Common myeloid progenitor, CD34-positive (primary cell): ENCODE results near the gene ZNF496.
A peak's percentile ranks its signal among the peaks of the same experiment; 100 is the strongest.

Source experiments
- CTCF ChIA-PET: fragments of 350-600 bp; sonication (Branson Sonifier 250); formaldehyde crosslinking; loops from one replicate; lab custom pipeline; 2021; ENCODE audit warnings: antibody characterized with exemption; lab: Charles Lee
- POLR2A ChIA-PET: fragments of 350-600 bp; sonication (Branson Sonifier 250); formaldehyde crosslinking; loops from one replicate; lab custom pipeline; 2021; ENCODE audit warnings: antibody characterized with exemption; lab: Charles Lee
- DNase-seq, 3 donors: peaks; one replicate each; pipeline versions ENCODE4 v3.0.0 to v3.0.0-alpha.2; 2013
- H3K27ac ChIP-seq, 2 experiments: 1 replicate in 1 of 2; 2 replicates in 1 of 2; pipeline ENCODE4 v1.7.0; 2013; ENCODE audit warnings: inconsistent platforms in 2 of 2, low read length in 2 of 2, mild to moderate bottlenecking in 2 of 2, low read depth in 1 of 2, moderate library complexity in 1 of 2; ENCODE audit not compliant: severe bottlenecking in 2 of 2, insufficient read depth in 1 of 2, poor library complexity in 1 of 2
- H3K27me3 ChIP-seq, 5 experiments: replicated peaks in 2 of 5; 1 replicate in 3 of 5; 2 replicates in 2 of 5; pipeline versions ENCODE4 v1.6.1 to v1.7.0; 2013; ENCODE audit warnings: low read length in 4 of 5, mild to moderate bottlenecking in 2 of 5, moderate library complexity in 2 of 5, inconsistent platforms in 1 of 5; ENCODE audit not compliant: insufficient read depth in 5 of 5, control insufficient read depth in 4 of 5
- H3K36me3 ChIP-seq, 4 experiments: 1 replicate in 2 of 4; 2 replicates in 2 of 4; pipeline versions ENCODE4 v1.6.1 to v1.7.0; 2013; ENCODE audit warnings: low read length in 3 of 4, control low read depth in 1 of 4, mild to moderate bottlenecking in 1 of 4; ENCODE audit not compliant: control insufficient read depth in 4 of 4, insufficient read depth in 4 of 4
- H3K4me1 ChIP-seq, 4 experiments: 1 replicate in 3 of 4; 2 replicates in 1 of 4; pipeline versions ENCODE4 v1.6.1 to v1.7.1; 2013; ENCODE audit warnings: low read length in 3 of 4, mild to moderate bottlenecking in 3 of 4, control low read depth in 1 of 4, inconsistent platforms in 1 of 4, moderate library complexity in 1 of 4; ENCODE audit not compliant: control insufficient read depth in 4 of 4, insufficient read depth in 4 of 4; ENCODE audit errors: control extremely low read depth in 1 of 4
- H3K4me3 ChIP-seq, 7 experiments: 1 replicate in 4 of 7; 2 replicates in 3 of 7; pipeline versions ENCODE4 v1.5.1 to v1.7.0; 2013; ENCODE audit warnings: mild to moderate bottlenecking in 7 of 7, low read length in 6 of 7, moderate library complexity in 6 of 7, inconsistent platforms in 2 of 7, low read depth in 2 of 7, control low read depth in 1 of 7; ENCODE audit not compliant: insufficient read depth in 4 of 7, control insufficient read depth in 1 of 7; ENCODE audit errors: extremely low read depth in 1 of 7
- H3K9me3 ChIP-seq, 5 experiments: 1 replicate in 4 of 5; 2 replicates in 1 of 5; pipeline versions ENCODE4 v1.6.1 to v1.7.1; 2013; ENCODE audit warnings: low read length in 4 of 5, mild to moderate bottlenecking in 2 of 5, inconsistent platforms in 1 of 5, low read depth in 1 of 5, moderate library complexity in 1 of 5; ENCODE audit not compliant: control insufficient read depth in 4 of 5, insufficient read depth in 2 of 5; ENCODE audit errors: control extremely low read depth in 1 of 5
- WGBS: methylation state at CpG from one replicate; pipeline ENCODE4 v1.1.5; 2013; ENCODE audit not compliant: insufficient coverage; 5-methylcytosine and 5-hydroxymethylcytosine counted together

ZNF496 gene

GRCh38 chr1:247301176-247301540 is 30.5 kb downstream of the ZNF496 start:
- no peak overlapping the region for H3K4me3 ChIP-seq
- DNase-seq: no peak
- H3K27ac ChIP-seq: no peak overlapping the region
- H3K36me3 ChIP-seq: peaks cover 20 to 85% (median 71%) of the 10 kb centered on the region in 4 experiments
- CTCF ChIA-PET: no interaction called here
- peaks cover 0 to 6% (median 4%) of the 10 kb centered on the region in 4 experiments for H3K4me1 ChIP-seq
- no peaks in the 10 kb centered on the region for H3K9me3 ChIP-seq
- POLR2A ChIA-PET: no interaction called here
- H3K27me3 ChIP-seq: no peaks in the 10 kb centered on the region
- 96% methylated on average over 17 of the region's 17 CpGs for WGBS

- ChIA-PET POLR2A (no interaction called here), CTCF (no interaction called here)
- peaks cover 20 to 80% (median 68%) of the 10 kb centered on the region in 4 experiments for H3K36me3 ChIP-seq
Observed at GRCh38 chr1:247300491-247301175, 31.0 kb downstream of the ZNF496 start.

DNA sequence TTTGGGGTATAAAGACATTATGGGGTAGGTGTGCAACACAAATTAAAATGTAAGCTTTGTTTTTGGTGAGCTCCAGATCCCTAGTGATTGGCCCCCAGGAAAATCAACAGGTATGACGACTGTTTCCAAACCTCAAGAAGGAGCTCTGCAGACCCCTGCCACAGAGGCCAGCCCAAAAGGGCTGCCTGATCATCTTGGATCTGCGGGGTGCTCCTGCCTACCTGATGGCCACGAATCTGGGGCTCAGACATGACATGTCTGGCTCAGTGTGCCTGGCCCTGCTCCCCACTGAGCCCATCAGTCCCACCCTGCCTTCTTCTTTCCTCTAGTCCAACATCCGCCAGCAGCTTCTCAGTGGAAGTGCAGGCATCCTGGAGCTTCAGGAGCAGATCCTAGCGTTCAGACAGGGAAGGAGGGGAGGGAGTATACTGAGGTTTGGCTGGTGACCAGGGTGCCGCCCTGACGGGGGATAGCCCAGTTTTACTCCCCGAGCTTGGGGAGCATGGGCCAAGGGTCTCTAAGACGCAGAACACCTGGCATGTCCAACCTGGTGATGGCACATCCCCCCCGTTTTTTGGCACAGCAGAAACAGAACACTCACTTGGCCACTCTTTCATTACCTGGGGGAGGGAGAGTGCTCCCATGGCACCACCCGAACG is 31.8 kb downstream of the ZNF496 start:
- Histone ChIP-seq H3K27ac (no peak overlapping the region), H3K27me3 (no peaks in the 10 kb centered on the region), H3K36me3 (peaks cover 19 to 72% (median 60%) of the 10 kb centered on the region in 4 experiments), H3K9me3 (no peaks in the 10 kb centered on the region), H3K4me3 (no peak overlapping the region), H3K4me1 (peaks cover 0 to 6% (median 4%) of the 10 kb centered on the region in 4 experiments)
- POLR2A ChIA-PET: no interaction called here
- DNase-seq: no peak
- 98% methylated on average over 11 of the region's 12 CpGs for WGBS
- CTCF ChIA-PET: no interaction called here

More at GRCh38 chr1:247300491-247301175, 31.0 kb downstream of the ZNF496 start:
- Histone ChIP-seq H3K27ac (no peak overlapping the region), H3K27me3 (no peaks in the 10 kb centered on the region), H3K4me3 (no peak overlapping the region), H3K9me3 (no peaks in the 10 kb centered on the region), H3K4me1 (peaks cover 0 to 6% (median 4%) of the 10 kb centered on the region in 4 experiments)
- DNase-seq: no peak
- 96% methylated on average over 47 of the region's 47 CpGs for WGBS

- ChIA-PET CTCF (no interaction called here), POLR2A (no interaction called here)
- peaks cover 15 to 61% (median 50%) of the 10 kb centered on the region in 4 experiments for H3K36me3 ChIP-seq
- H3K4me3 ChIP-seq: no peak overlapping the region
- H3K4me1 ChIP-seq: peaks cover 0 to 6% (median 4%) of the 10 kb centered on the region in 4 experiments
- WGBS: 100% methylated on average over 3 of the region's 4 CpGs
- no peak overlapping the region for H3K27ac ChIP-seq
- H3K9me3 ChIP-seq: no peaks in the 10 kb centered on the region
- H3K27me3 ChIP-seq: no peaks in the 10 kb centered on the region
- no peak for DNase-seq
Observed at GRCh38 chr1:247298701-247299100, 33.0 kb downstream of the ZNF496 start.

DNA sequence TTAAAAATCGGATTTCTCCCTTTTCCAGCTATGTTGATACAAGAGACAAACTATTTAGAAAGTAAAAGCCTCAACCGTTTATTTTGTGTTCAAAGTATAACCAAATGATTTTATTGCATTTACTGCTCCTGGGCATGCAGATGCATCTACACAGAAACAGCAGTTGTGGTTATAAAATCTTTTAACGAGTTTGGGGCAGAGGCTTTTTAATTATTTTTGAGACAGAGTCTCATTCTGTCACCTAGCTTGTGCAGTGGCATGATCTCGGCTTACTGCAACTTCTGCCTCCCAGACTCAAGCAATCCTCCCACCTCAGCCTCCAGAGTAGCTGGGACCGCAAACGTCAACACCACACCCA is 33.6 kb downstream of the ZNF496 start:
- Histone ChIP-seq H3K4me1 (peaks cover 0 to 6% (median 4%) of the 10 kb centered on the region in 4 experiments), H3K9me3 (no peaks in the 10 kb centered on the region), H3K36me3 (peaks cover 11 to 55% (median 44%) of the 10 kb centered on the region in 4 experiments), H3K27me3 (no peaks in the 10 kb centered on the region), H3K27ac (no peak overlapping the region), H3K4me3 (no peak overlapping the region)
- CTCF ChIA-PET: no interaction called here
- DNase-seq: no peak
- WGBS: 100% methylated on average over 6 of the region's 6 CpGs
- POLR2A ChIA-PET: no interaction called here

DNA sequence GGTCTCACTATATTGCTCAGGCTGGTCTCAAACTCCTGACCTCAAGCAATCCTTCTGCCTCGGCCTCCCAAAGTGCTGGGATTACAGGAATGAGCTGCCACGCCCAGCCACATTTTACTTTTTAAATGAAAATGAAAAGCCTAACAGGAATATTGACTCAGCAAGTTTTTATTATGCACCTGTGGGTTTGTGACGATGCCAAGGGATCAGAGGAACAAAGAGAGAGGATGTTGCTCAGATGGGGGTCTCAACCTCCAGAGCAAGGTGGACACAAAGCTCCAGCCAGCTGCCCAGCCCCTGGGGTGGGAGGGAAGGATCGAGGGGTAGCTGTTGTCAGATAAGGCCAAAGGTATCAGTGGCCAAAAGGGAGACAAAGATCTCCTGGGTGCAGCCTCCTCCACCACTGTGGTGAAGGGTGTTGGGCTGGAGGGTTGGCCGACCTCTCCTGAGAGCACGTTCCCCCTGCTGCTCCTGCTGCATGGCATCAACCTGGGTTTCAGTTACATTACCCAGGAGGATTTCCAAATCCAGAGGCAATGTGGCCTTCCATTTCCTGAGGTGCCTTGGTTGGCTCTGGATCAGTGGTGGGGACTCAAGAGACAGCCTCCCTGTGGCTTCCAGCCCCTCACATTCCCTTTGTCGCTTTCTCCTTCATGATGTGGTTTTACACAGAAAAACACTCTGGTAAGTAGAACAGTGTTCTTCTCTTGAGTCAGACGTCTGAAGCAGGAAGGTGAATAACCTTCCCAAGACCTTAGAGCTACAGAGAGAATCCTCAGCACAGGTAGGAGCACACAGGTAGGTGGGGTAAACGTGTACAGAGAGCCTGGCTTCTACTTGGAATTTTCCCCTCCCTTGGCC is 34.2 kb downstream of the ZNF496 start:
- peak overlapping the region in 1 of 2 experiments; percentile 29 for H3K27ac ChIP-seq
- H3K27me3 ChIP-seq: no peaks in the 10 kb centered on the region
- H3K9me3 ChIP-seq: no peaks in the 10 kb centered on the region
- peaks cover 0 to 6% (median 4%) of the 10 kb centered on the region in 4 experiments for H3K4me1 ChIP-seq
- ChIA-PET CTCF (no interaction called here), POLR2A (no interaction called here)
- H3K36me3 ChIP-seq: peaks cover 5 to 49% (median 41%) of the 10 kb centered on the region in 4 experiments
- 80% methylated on average over 7 of the region's 9 CpGs for WGBS
- DNase-seq: no peak
- H3K4me3 ChIP-seq: no peak overlapping the region
